ENCODE data around the gene BCAS3.
"Not testable (repeated sequence)": the region's sequence is repeated elsewhere in the genome, so short reads cannot be mapped to it uniquely, and the experiment has no call there.

BCAS3 gene

GRCh38 chr17:60748204-60748603, 70.6 kb downstream of the BCAS3 start:
- DNase-seq, result no peak

- no peak for DNase-seq
These were observed 71.4 kb downstream of the BCAS3 start for GRCh38 chr17:60749050-60749449.

GRCh38 chr17:60749708-60750107, 72.1 kb downstream of the BCAS3 start:
- DNase-seq, result no peak

- DNase-seq, result no peak
These were observed 73.0 kb downstream of the BCAS3 start for GRCh38 chr17:60750640-60751039.

GRCh38 chr17:60751884-60752283, 74.2 kb downstream of the BCAS3 start:
- no peak for DNase-seq

GRCh38 chr17:60752873-60753577, 75.4 kb downstream of the BCAS3 start:
- no peak for DNase-seq

- no peak for DNase-seq
These were observed 76.5 kb downstream of the BCAS3 start for GRCh38 chr17:60754057-60754604.

- DNase-seq, result not testable (repeated sequence)
These were observed 79.1 kb downstream of the BCAS3 start for GRCh38 chr17:60756798-60757197.

GRCh38 chr17:60757437-60757836, 79.8 kb downstream of the BCAS3 start:
- DNase-seq, result no peak

GRCh38 chr17:60759756-60760155, 82.1 kb downstream of the BCAS3 start:
- no peak for DNase-seq

- DNase-seq, result not testable (repeated sequence)
These were observed 83.7 kb downstream of the BCAS3 start for GRCh38 chr17:60761301-60761700.

- no peak for DNase-seq
These were observed 89.1 kb downstream of the BCAS3 start for GRCh38 chr17:60766778-60767190.

- DNase-seq, result no peak
These were observed 90.2 kb downstream of the BCAS3 start for GRCh38 chr17:60767744-60768308.

GRCh38 chr17:60769327-60769726, 91.7 kb downstream of the BCAS3 start:
- no peak for DNase-seq

GRCh38 chr17:60770946-60771422, 93.3 kb downstream of the BCAS3 start:
- no peak for DNase-seq

- DNase-seq, result not testable (repeated sequence)
These were observed 94.0 kb downstream of the BCAS3 start for GRCh38 chr17:60771621-60772020.

GRCh38 chr17:60773552-60773951, 95.9 kb downstream of the BCAS3 start:
- DNase-seq, result no peak

- no peak for DNase-seq
These were observed 104.3 kb downstream of the BCAS3 start for GRCh38 chr17:60781880-60782412.

GRCh38 chr17:60782742-60783141, 105.1 kb downstream of the BCAS3 start:
- no peak for DNase-seq

GRCh38 chr17:60790205-60790604, 112.6 kb downstream of the BCAS3 start:
- no peak for DNase-seq

- DNase-seq, result peak; percentile 27
These were observed 114.7 kb downstream of the BCAS3 start for GRCh38 chr17:60792250-60792898.

- DNase-seq, result no peak
These were observed 120.9 kb downstream of the BCAS3 start for GRCh38 chr17:60798576-60798975.

- no peak for DNase-seq
These were observed 124.7 kb downstream of the BCAS3 start for GRCh38 chr17:60802377-60802776.

- no peak for DNase-seq
These were observed 125.4 kb downstream of the BCAS3 start for GRCh38 chr17:60803059-60803458.

Data from OCI-M1 (cell line).